Suprapubic skin (tissue), 4 donors: Measurements from ENCODE around the gene GPER1. TPM values are rescaled to one million over a fixed set of nuclear protein-coding genes. Genes with fewer than 3 reads are reported as not detected.

Source experiments
- DNase-seq, 2 donors: peaks; one replicate each; pipeline ENCODE4 v3.0.0-alpha.2; 2019; ENCODE audit warnings: low spot score in 2 of 2
- H3K27ac ChIP-seq: fragments of 200-600 bp; sonication (generic); one replicate; pipeline ENCODE4 v1.5.1; 2019
- H3K27me3 ChIP-seq: fragments of 200-600 bp; sonication (generic); one replicate; pipeline ENCODE4 v1.5.1; 2019
- H3K36me3 ChIP-seq: fragments of 200-600 bp; sonication (generic); one replicate; pipeline ENCODE4 v1.5.1; 2019
- H3K4me1 ChIP-seq: fragments of 200-600 bp; sonication (generic); one replicate; pipeline ENCODE4 v1.5.1; 2019
- H3K4me3 ChIP-seq: fragments of 200-600 bp; sonication (generic); one replicate; pipeline ENCODE4 v1.5.1; 2019; ENCODE audit warnings: mild to moderate bottlenecking
- H3K9me3 ChIP-seq: fragments of 200-600 bp; sonication (generic); one replicate; pipeline ENCODE4 v1.5.1; 2019
- CTCF ChIP-seq, 2 donors: fragments of 200-600 bp in 1 of 2; fragments of 450-650 bp in 1 of 2; sonication (generic) in 1 of 2; IDR thresholded peaks; one replicate each; pipeline ENCODE4 v1.5.1; 2016 to 2019; ENCODE audit warnings: antibody characterized with exemption in 2 of 2, mild to moderate bottlenecking in 1 of 2, moderate library complexity in 1 of 2
- EP300 ChIP-seq: sonication (generic); formaldehyde crosslinking; IDR thresholded peaks from one replicate; pipeline ENCODE4 v1.6.1; 2017; ENCODE audit warnings: antibody characterized with exemption
- POLR2A ChIP-seq, 2 donors: fragments of 450-650 bp; IDR thresholded peaks; one replicate each; pipeline ENCODE4 v1.6.1; 2017; ENCODE audit warnings: antibody characterized with exemption in 2 of 2, mild to moderate bottlenecking in 2 of 2, moderate library complexity in 2 of 2
- POLR2AphosphoS5 ChIP-seq, 3 donors: sonication (generic); formaldehyde crosslinking; IDR thresholded peaks; one replicate each; pipeline ENCODE4 v1.6.1; 2017; ENCODE audit warnings: antibody characterized with exemption in 3 of 3
- WGBS: methylation state at CpG from one replicate; pipeline ENCODE4 v1.1.5; 2018; 5-methylcytosine and 5-hydroxymethylcytosine counted together
- total RNA-seq, 4 donors: library from RNA; depleted of rRNA; stranded (reverse); fragments of >200 nt; gene quantifications; one replicate each; pipeline ENCODE4 v1.1.0, GENCODE V29; 2016

GPER1 gene
- total RNA-seq, 4 donors from 2014 or later, result 2.6 to 11.9 (median 5.1) TPM

GRCh38 chr7:1127001-1127400 lies 39.1 kb downstream of the GPER1 start:
- H3K36me3 ChIP-seq, result no peaks in the 10 kb centered on the region
- DNase-seq, result no peak
- WGBS, result 95% methylated on average over 7 of the region's 7 CpGs
- H3K4me3 ChIP-seq, result no peak overlapping the region
- no peak overlapping the region for H3K27ac ChIP-seq
- H3K9me3 ChIP-seq, result no peaks in the 10 kb centered on the region
- no peaks in the 10 kb centered on the region for H3K27me3 ChIP-seq
- TF ChIP-seq POLR2A (IDR thresholded peaks at IDR 0.05), result no peak
- no peak for TF ChIP-seq POLR2AphosphoS5 (IDR thresholded peaks at IDR 0.05)
- TF ChIP-seq CTCF (IDR thresholded peaks at IDR 0.05), result no peak
- TF ChIP-seq EP300, result no peak
- peaks cover 17% of the 10 kb centered on the region for H3K4me1 ChIP-seq

DNA sequence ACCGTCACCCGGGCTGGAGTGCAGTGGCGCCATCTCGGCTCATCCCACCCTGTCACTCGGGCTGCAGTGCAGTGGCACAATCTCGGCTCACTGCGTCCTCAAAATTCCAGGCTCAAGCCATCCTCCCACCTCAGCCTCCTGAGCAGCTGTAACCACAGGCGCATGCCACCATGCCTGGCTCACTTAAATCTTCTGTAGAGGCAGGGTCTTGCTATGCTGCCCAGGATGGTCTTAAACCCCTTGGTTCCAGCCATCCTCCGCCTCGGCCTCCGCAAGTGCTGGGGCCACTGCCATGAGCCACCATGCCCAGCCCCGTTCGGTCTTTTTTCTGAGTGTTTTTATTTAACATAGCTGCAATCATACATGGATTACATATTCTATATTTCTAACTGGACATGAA lies 41.5 kb downstream of the GPER1 start:
- Histone ChIP-seq H3K27ac (no peak overlapping the region), H3K27me3 (no peaks in the 10 kb centered on the region), H3K4me3 (no peak overlapping the region), H3K36me3 (no peaks in the 10 kb centered on the region), H3K9me3 (no peaks in the 10 kb centered on the region), H3K4me1 (peaks cover 8% of the 10 kb centered on the region)
- no peak for TF ChIP-seq EP300
- no peak for TF ChIP-seq POLR2A (IDR thresholded peaks at IDR 0.05)
- TF ChIP-seq CTCF (IDR thresholded peaks at IDR 0.05), result no peak
- TF ChIP-seq POLR2AphosphoS5 (IDR thresholded peaks at IDR 0.05), result no peak
- no peak for DNase-seq
- WGBS, result 95% methylated on average over 11 of the region's 13 CpGs

DNA sequence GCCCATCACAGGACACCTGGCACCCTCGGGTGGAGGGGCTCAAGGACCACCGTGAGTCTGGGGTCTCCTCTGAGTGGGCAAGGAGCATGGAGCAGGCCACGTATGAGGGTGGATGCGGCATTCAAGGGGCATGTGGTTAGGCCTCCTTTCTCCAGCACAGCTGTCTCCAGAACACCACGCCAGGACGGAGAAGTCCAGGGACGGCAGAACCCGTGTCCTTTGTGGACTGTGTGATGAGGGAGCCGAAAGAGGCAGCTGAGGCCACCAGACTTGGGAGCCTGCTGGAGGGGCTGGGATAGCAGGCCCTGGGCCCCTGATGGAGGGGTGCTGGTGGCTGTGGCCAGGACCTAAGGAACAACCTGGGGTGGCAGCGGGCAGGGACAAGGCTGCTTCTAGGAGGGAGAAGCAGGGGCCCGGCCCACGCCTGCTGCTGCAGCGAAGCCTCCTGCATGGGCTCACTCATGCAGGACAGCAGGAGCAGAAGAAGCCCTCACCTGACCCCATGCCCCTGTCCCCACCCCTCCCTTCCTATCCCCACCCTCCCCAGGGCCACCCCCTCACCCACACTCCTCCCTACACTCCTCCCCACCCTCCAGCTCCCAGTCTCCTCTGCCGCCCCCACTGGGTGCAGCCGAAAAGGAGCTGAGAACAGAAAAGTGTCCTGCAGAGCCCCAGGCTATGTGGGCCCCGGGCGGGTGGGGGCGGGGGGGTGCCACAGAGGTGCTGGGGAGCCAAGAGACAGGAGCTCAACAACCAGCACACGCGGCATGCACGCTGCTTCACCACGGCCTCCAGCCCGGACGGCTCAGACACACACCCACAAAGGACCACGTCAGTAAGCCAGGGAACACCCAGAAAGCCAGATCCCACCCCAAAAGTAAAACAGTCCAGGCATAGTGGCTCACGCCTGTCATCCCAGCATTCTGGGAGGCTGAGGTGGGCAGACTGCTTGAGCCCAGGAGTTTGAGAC lies 42.4 kb downstream of the GPER1 start:
- Histone ChIP-seq H3K27ac (no peak overlapping the region), H3K36me3 (no peaks in the 10 kb centered on the region), H3K9me3 (no peaks in the 10 kb centered on the region), H3K4me3 (no peak overlapping the region), H3K27me3 (no peaks in the 10 kb centered on the region), H3K4me1 (no peaks in the 10 kb centered on the region)
- no peak for DNase-seq
- TF ChIP-seq POLR2A (IDR thresholded peaks at IDR 0.05) (no peak), POLR2AphosphoS5 (IDR thresholded peaks at IDR 0.05) (no peak), CTCF (IDR thresholded peaks at IDR 0.05) (no peak), EP300 (no peak)
- 91% methylated on average over 14 of the region's 26 CpGs for WGBS

- Histone ChIP-seq H3K4me1 (peaks cover under 1% of the 10 kb centered on the region), H3K9me3 (no peaks in the 10 kb centered on the region), H3K27ac (no peak overlapping the region), H3K36me3 (no peaks in the 10 kb centered on the region), H3K27me3 (no peaks in the 10 kb centered on the region), H3K4me3 (no peak overlapping the region)
- TF ChIP-seq CTCF (IDR thresholded peaks at IDR 0.05) (no peak), EP300 (no peak), POLR2A (IDR thresholded peaks at IDR 0.05) (no peak), POLR2AphosphoS5 (IDR thresholded peaks at IDR 0.05) (no peak)
- DNase-seq, result no peak
- WGBS, result 85% methylated on average over 2 of the region's 2 CpGs
These were observed 43.8 kb downstream of the GPER1 start for GRCh38 chr7:1131471-1132265.

DNA sequence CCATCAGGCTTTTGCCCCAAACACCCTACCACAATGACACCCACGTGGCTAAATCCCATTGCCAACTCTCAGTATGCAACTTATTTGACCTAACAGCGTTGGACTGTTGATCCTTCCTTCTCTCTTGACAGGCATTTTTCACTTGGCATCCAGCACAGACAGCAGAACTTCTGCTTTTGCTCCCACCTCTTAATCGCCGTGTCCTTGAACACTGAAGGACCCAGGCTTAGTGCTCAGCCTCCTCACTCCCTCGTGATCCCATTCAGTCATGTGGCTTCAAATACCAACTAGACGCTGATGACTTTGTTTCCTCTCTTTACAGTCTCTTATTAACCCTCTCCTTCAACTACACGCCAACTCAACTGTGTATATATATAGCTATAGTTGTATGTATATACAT lies 47.0 kb downstream of the GPER1 start:
- no peak overlapping the region for H3K27ac ChIP-seq
- DNase-seq, result no peak
- no peak for TF ChIP-seq POLR2A (IDR thresholded peaks at IDR 0.05)
- no peak for TF ChIP-seq CTCF (IDR thresholded peaks at IDR 0.05)
- no peak for TF ChIP-seq EP300
- no peak for TF ChIP-seq POLR2AphosphoS5 (IDR thresholded peaks at IDR 0.05)
- H3K27me3 ChIP-seq, result no peaks in the 10 kb centered on the region
- no peaks in the 10 kb centered on the region for H3K9me3 ChIP-seq
- WGBS, result 81% methylated on average over 7 of the region's 7 CpGs
- H3K4me1 ChIP-seq, result peaks cover 15% of the 10 kb centered on the region
- no peak overlapping the region for H3K4me3 ChIP-seq
- H3K36me3 ChIP-seq, result no peaks in the 10 kb centered on the region
